IPS-18a (cell line): ENCODE results near the gene IFT122.
"Not testable (repeated sequence)": the region's sequence is repeated elsewhere in the genome, so short reads cannot be mapped to it uniquely, and the experiment has no call there.

ENCODE experiments used
- H3K27ac ChIP-seq: one replicate; pipeline ENCODE4 v1.5.1; 2013; ENCODE audit warnings: low read length
- H3K27me3 ChIP-seq: one replicate; pipeline ENCODE4 v1.6.1; 2013; ENCODE audit warnings: mild to moderate bottlenecking, low read length; ENCODE audit not compliant: control insufficient read depth, insufficient read depth
- H3K36me3 ChIP-seq: one replicate; pipeline ENCODE4 v1.6.1; 2013; ENCODE audit warnings: low read depth, low read length; ENCODE audit not compliant: control insufficient read depth
- H3K4me1 ChIP-seq: one replicate; pipeline ENCODE4 v1.6.1; 2013; ENCODE audit warnings: low read depth, low read length; ENCODE audit not compliant: control insufficient read depth
- H3K4me3 ChIP-seq: one replicate; pipeline ENCODE4 v1.5.1; 2013; ENCODE audit warnings: low read length
- H3K9ac ChIP-seq: one replicate; pipeline ENCODE4 v1.6.1; 2013; ENCODE audit warnings: mild to moderate bottlenecking, low read length, moderate library complexity
- H3K9me3 ChIP-seq: one replicate; pipeline ENCODE4 v1.6.1; 2013; ENCODE audit warnings: low read depth, low read length; ENCODE audit not compliant: control insufficient read depth

The IFT122 gene

DNA sequence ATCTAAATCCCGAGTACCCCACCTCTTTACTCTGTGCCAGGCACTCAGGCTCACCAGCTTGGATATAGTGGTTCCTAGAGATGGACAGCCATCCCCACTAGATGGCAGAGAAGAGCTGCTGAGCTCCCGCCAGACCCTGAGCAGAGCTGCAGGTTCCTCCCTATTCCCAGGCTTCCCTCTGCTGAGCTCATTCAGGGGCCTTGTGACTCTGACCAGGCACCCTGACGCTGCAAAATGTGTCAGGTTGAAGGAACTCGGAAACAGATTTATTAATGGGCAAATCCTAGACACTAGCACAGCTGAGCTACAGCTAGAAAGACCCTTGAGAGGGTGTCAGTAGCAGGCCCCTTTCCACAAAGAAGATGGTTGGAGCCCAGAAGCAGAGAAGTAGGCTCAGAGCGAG is 50.2 kb downstream of the IFT122 start:
- H3K27ac ChIP-seq = no peak overlapping the region
- no peaks in the 10 kb centered on the region for H3K27me3 ChIP-seq
- H3K4me3 ChIP-seq = no peak overlapping the region
- peaks cover 14% of the 10 kb centered on the region for H3K4me1 ChIP-seq
- no peaks in the 10 kb centered on the region for H3K36me3 ChIP-seq
- H3K9me3 ChIP-seq = no peaks in the 10 kb centered on the region
- no peak overlapping the region for H3K9ac ChIP-seq

GRCh38 chr3:129491077-129491476 is 51.1 kb downstream of the IFT122 start:
- peaks cover 14% of the 10 kb centered on the region for H3K4me1 ChIP-seq
- H3K9ac ChIP-seq = not testable (repeated sequence)

DNA sequence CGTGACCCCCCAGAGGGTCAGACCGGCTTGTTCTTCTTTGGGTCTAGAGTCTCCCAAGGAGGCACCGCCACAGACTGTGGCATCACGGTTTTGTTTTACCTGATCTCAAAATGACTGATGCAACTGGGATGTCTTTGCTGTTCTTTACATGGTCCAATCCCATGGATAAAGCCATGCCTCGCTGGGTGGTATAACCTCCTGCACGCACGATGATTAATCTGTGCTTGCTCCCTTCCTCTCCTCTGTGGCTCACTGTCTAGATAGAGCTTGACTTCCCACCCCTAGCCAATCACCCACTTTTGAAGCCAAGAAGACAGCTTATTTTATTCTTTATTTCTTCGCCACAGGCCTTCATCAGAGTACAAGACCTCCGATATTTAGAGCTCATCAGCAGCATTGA is 51.8 kb downstream of the IFT122 start:
- Histone ChIP-seq H3K27ac (no peak overlapping the region), H3K4me3 (no peak overlapping the region), H3K4me1 (peaks cover 7% of the 10 kb centered on the region), H3K36me3 (no peaks in the 10 kb centered on the region), H3K27me3 (no peaks in the 10 kb centered on the region), H3K9ac (no peak overlapping the region), H3K9me3 (no peaks in the 10 kb centered on the region)

More at GRCh38 chr3:129491077-129491476, 51.1 kb downstream of the IFT122 start:
- not testable (repeated sequence) for H3K27me3 ChIP-seq, H3K27ac ChIP-seq, H3K9me3 ChIP-seq, H3K4me3 ChIP-seq, H3K36me3 ChIP-seq

DNA sequence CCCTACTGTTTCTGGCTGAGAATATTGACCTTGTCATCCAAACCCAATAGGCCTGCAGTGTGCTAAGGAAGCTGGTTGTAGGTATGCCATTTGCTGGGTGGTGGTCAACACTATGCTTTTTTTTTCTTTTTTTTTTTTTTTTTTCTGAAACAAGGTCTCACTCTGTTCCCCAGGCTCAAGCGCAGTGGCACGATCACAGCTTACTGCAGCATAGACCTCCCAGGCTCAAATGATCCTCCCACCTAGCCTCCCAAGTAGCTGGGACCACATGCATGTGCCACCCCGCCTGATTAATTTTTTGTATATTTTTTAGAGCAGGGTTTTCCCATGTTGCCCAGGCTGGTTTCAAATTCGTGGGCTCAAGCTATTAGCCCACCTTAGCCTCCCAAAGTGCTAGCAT is 52.7 kb downstream of the IFT122 start:
- Histone ChIP-seq H3K36me3 (no peaks in the 10 kb centered on the region), H3K27me3 (no peaks in the 10 kb centered on the region), H3K9ac (no peak overlapping the region)

GRCh38 chr3:129493206-129493605 is 53.2 kb downstream of the IFT122 start:
- Histone ChIP-seq H3K9me3 (no peaks in the 10 kb centered on the region), H3K4me3 (no peak overlapping the region), H3K27ac (no peak overlapping the region), H3K4me1 (peaks cover 5% of the 10 kb centered on the region), H3K9ac (no peak overlapping the region), H3K27me3 (no peaks in the 10 kb centered on the region), H3K36me3 (no peaks in the 10 kb centered on the region)

More for the DNA sequence above, 52.7 kb downstream of the IFT122 start:
- Histone ChIP-seq H3K27ac (no peak overlapping the region), H3K4me1 (peaks cover 5% of the 10 kb centered on the region), H3K4me3 (no peak overlapping the region), H3K9me3 (no peaks in the 10 kb centered on the region)

DNA sequence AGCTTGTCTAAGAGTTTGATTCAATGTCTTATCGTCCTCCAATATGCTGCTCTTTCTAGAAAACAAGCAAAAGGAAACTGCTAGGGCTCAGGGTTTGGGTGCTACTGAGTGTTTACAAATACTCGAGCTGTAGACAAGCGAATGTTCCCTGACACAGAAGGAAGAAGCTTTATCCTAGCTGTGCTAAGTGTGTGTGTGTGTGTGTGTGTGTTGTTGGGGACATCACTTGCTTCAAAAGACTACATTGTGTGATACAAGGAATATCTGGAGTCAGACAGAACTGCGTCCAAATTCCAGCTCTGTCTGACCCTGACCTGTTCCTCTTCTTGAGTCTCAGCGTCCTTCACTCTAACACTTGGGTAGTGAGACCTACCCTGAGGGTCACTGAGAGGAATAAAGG is 54.5 kb downstream of the IFT122 start:
- H3K36me3 ChIP-seq, H3K27me3 ChIP-seq, H3K27ac ChIP-seq, H3K4me1 ChIP-seq, H3K9ac ChIP-seq, H3K4me3 ChIP-seq, H3K9me3 ChIP-seq: not testable (repeated sequence)

- not testable (repeated sequence) for H3K27me3 ChIP-seq, H3K4me1 ChIP-seq, H3K9ac ChIP-seq, H3K36me3 ChIP-seq, H3K4me3 ChIP-seq, H3K27ac ChIP-seq, H3K9me3 ChIP-seq
Measured at GRCh38 chr3:129495006-129495639, 55.1 kb downstream of the IFT122 start.

DNA sequence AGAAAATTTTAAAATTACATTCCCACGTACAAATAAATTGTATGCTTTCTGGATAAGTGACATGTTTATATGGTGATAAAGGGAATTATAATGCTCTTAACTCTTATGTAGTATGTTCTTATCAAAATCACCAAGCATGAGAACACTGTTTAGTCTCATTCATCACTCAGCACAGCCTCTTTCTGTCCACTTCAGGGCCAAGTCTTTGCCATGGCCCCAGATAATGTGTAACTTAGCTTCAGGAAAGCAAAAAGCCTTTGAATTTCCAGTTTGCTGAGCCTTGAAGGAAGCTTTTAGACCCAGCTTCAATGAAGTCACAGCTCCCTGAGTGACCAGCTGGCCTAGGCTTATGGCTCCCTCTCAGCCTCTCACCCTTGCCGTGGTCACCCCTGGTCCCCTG is 57.9 kb downstream of the IFT122 start:
- not testable (repeated sequence) for H3K9me3 ChIP-seq, H3K27me3 ChIP-seq, H3K36me3 ChIP-seq

DNA sequence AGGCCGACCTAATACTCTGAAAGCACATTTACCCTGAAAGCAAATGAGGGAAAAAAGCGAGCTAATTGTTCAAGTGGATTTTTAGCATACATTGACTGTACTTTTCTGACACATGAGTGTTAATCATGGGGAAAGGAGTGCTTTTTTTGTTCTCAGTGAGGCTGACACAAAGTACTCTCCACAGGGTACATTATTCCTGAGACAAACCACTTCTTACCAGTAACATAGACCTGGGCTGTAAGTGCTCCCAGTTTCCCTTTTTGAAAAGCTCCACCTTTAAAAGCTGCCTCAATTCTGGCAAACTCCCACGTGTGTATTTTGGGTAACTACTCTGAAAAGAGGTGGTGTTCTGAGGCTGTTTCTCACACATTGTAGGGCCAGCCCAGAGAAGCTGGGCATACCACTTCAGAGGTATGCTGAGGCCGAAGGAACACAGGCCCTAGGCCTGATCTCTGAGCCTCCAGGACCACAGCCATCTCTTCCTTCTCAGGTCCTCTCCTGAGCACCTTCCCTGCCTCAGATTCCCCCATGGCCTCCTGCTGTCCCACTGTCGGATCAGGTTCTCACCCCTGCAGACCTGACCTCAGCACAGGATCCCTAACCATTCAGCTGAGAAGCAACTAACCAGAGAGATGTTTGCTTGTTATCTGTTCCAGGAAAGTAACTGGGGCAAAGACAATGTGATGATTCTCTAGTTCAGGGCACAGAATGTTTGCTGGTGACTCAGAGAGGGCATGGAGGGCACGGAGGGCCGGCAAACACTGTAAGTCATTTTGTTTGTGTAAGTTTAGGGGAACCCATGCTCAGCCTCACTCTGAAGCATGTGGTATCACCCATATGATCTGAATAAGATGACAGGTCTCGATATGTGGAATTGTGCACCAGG is 58.8 kb downstream of the IFT122 start:
- not testable (repeated sequence) for H3K4me1 ChIP-seq, H3K27ac ChIP-seq, H3K36me3 ChIP-seq, H3K9ac ChIP-seq, H3K27me3 ChIP-seq, H3K9me3 ChIP-seq, H3K4me3 ChIP-seq

More for the DNA sequence above, 57.9 kb downstream of the IFT122 start:
- H3K4me1 ChIP-seq, H3K27ac ChIP-seq, H3K4me3 ChIP-seq, H3K9ac ChIP-seq: not testable (repeated sequence)

GRCh38 chr3:129499604-129500333 is 59.7 kb downstream of the IFT122 start:
- H3K27ac ChIP-seq, H3K27me3 ChIP-seq, H3K9me3 ChIP-seq, H3K9ac ChIP-seq, H3K4me1 ChIP-seq, H3K4me3 ChIP-seq, H3K36me3 ChIP-seq: not testable (repeated sequence)

DNA sequence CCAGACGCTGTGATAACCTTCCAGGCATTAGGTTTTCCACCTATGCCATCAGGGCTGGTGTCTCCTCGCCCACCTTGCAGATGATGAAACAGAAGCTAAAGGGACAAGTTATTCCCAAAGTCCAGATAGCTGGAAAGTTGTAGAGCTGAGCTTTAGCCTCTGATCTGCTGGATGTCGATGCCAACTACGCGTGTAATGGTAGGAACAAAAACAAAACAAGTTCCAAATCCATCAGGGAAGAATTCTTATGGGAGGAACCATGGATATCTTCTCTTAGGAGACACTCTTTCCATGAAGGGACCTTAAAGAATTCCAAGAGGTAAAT is 60.3 kb downstream of the IFT122 start:
- Histone ChIP-seq H3K27me3 (no peaks in the 10 kb centered on the region), H3K9ac (no peak overlapping the region), H3K9me3 (no peaks in the 10 kb centered on the region), H3K4me1 (peaks cover 4% of the 10 kb centered on the region), H3K4me3 (no peak overlapping the region), H3K36me3 (no peaks in the 10 kb centered on the region), H3K27ac (no peak overlapping the region)
